ENCODE data around the gene GLB1L.
"Not testable (repeated sequence)": the region's sequence is repeated elsewhere in the genome, so short reads cannot be mapped to it uniquely, and the experiment has no call there.

Gene GLB1L

DNA sequence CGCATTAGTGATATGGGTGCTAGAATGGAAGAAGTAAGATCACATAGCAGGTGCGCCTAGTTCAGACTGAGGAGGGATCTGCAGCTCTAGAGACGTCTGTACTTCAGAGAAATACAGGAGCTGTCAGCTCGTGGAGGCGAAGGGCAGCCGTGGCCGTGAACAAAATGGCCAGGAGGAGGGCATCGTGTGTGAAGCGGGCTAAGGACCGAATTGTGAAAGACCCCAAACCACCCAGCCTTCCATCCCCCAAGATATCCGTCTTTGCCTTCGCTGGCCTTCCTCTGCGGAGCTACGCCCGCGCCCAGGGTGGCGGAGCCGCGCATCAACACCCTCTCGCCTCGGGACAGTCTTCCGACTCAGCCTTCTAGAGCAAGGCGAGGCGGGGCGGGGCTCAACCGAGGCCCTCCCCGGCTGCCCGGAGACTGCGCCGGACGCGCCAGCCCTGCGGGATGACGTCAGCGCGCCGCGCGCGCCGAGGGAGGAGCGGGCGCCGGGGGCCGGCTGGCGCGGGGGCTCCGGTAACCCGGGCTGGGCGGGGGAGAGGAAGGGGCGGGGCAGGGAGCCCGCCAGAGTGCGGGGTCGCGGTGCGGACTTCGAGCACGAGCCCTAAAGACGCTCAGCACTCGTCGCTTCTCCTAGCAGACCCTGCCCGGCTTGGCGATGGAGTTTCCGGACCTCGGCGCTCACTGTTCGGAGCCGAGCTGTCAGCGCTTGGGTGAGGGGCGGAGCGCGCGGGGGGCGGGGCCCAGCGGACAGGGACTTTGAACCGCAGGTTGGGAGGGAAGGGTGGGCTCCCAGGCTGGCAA, 38.7 kb downstream of the GLB1L start, which contains the start of gene ZFAND2B:
Gene ZFAND2B, plus strand, starts transcription at position 455 of the 806 bp plus-strand sequence. Its CDS starts 206 bp downstream, at position 661.
- H3K27ac ChIP-seq = peak within 1 kb of the TSS; percentile 93
- H3K4me3 ChIP-seq = peak within 1 kb of the TSS; percentile 96
- DNase-seq (ENCODE audit: low read depth, low spot score) = no peak
- TF ChIP-seq POLR2AphosphoS5 (IDR thresholded peaks at IDR 0.05; ENCODE audit: borderline replicate concordance, low read depth, low read length) (peak; percentile 98), EZH2 (IDR thresholded peaks at IDR 0.05) (no peak)
- H3K36me3 ChIP-seq (ENCODE audit: insufficient read depth, low read length) = peaks cover 34% of the 10 kb centered on the region
- H3K9ac ChIP-seq (ENCODE audit: insufficient read length) = peak within 1 kb of the TSS; percentile 91
- no peaks in the 10 kb centered on the region for H3K9me3 ChIP-seq (ENCODE audit: low read depth, low read length)

DNA sequence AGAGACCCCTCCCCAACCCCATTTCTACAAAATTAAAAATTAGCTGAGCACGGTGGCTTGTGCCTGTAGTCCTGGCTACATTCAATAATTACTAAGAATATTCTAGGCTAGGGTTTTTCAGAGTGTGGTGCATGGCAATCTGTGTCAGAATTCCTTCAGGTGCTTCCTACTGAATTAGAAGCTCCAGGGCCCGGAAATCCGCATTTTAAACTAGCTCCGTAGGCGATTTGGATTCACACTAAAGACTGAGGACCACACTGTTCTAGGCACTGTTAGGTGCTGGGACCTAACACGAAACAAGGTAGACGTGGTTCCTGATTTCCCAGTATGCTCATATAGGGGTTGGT, 39.3 kb downstream of the GLB1L start:
- DNase-seq (ENCODE audit: low read depth, low spot score) = no peak
- Histone ChIP-seq H3K36me3 (ENCODE audit: insufficient read depth, low read length) (peaks cover 29% of the 10 kb centered on the region), H3K9me3 (ENCODE audit: low read depth, low read length) (no peaks in the 10 kb centered on the region), H3K9ac (ENCODE audit: insufficient read length) (peak overlapping the region; percentile 91), H3K27ac (peak overlapping the region; percentile 87), H3K4me3 (peak overlapping the region; percentile 96)
- TF ChIP-seq FOXP2 (optimal IDR thresholded peaks at IDR 0.05; ENCODE audit: control extremely low read depth, extremely low read length, insufficient read depth) = no peak
- no peak for TF ChIP-seq EZH2 (IDR thresholded peaks at IDR 0.05)
- no peak for TF ChIP-seq POLR2AphosphoS5 (IDR thresholded peaks at IDR 0.05; ENCODE audit: borderline replicate concordance, low read depth, low read length)

DNA sequence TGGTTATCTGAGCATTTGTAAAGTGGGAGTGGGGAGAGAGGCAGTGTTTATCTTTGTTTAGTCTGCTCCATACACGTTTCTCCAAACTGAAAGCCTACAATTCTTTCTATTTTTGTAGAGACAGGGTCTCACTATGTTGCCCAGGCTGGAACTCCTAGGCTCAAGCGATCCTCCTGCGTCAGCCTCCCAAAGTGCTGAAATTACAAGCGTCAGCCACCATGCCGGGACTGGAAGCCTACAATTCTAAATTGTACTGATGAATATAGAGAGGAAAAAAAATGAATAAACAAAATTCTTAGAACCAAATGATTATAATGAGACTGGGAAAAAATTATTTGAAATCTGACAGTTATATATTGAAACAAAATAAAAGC, 40.1 kb downstream of the GLB1L start:
- Histone ChIP-seq H3K36me3 (ENCODE audit: insufficient read depth, low read length) (peaks cover 21% of the 10 kb centered on the region), H3K4me3 (no peak overlapping the region), H3K9me3 (ENCODE audit: low read depth, low read length) (no peaks in the 10 kb centered on the region), H3K9ac (ENCODE audit: insufficient read length) (no peak overlapping the region), H3K27ac (no peak overlapping the region)
- TF ChIP-seq FOXP2 (optimal IDR thresholded peaks at IDR 0.05; ENCODE audit: control extremely low read depth, extremely low read length, insufficient read depth) (no peak), EZH2 (IDR thresholded peaks at IDR 0.05) (no peak), POLR2AphosphoS5 (IDR thresholded peaks at IDR 0.05; ENCODE audit: borderline replicate concordance, low read depth, low read length) (no peak)
- DNase-seq (ENCODE audit: low read depth, low spot score) = no peak

DNA sequence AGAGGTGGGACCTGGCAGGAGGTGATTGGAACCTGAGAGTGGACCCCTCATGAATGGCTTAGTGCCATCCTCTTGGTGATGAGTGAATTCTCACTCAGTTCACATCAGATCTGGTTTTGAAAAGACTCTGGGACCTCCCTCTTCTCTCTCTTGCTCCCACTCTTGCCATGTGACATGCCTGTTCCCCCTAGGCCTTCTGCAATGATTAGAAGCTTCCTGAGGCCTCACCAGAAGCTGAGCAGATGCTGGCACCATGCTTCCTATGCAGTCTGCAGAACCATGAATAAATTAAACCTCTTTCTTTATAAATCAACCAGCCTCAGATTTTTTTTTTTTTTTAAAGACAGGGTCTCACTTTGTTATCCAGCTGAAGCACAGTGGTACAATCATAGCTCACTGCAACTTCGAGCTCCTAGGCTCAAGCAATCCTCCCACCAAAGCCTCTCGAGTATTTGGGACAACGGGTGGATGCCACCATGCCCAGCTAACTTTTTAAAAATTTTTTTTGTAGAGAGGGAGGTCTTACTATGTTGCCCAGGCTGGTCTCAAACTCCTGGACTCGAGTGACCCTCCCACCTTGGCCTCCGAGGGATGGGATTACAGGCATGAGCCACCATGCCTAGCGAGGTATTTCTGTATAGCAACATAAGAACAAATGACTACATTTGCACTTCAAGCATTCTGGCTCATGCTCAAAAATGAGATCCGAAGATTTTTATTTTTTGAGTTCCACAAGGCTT, 40.6 kb downstream of the GLB1L start:
- Histone ChIP-seq H3K9ac (ENCODE audit: insufficient read length) (no peak overlapping the region), H3K36me3 (ENCODE audit: insufficient read depth, low read length) (peaks cover 15% of the 10 kb centered on the region), H3K27ac (no peak overlapping the region), H3K9me3 (ENCODE audit: low read depth, low read length) (no peaks in the 10 kb centered on the region), H3K4me3 (no peak overlapping the region)
- TF ChIP-seq POLR2AphosphoS5 (IDR thresholded peaks at IDR 0.05; ENCODE audit: borderline replicate concordance, low read depth, low read length) = no peak
- DNase-seq (ENCODE audit: low read depth, low spot score) = no peak

DNA sequence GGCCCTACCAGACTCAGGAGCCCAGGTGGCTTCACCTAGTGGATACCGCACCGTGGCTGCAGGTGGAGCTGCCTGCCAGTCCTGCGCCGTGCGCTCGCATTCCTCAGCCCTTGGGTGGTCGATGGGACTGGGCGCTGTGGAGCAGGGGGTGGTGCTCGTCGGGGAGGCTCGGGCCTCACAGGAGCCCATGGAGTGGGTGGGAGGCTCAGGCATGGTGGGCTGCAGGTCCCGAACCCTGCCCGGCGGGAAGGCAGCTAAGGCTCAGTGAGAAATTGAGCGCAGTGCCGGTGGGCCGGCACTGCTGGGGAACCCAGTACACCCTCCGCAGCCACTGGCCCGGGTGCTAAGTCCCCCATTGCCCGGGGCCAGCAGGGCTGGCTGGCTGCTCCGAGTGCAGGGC, 43.9 kb downstream of the GLB1L start:
- H3K4me3 ChIP-seq; DNase-seq (ENCODE audit: low read depth, low spot score); H3K9ac ChIP-seq (ENCODE audit: insufficient read length); H3K9me3 ChIP-seq (ENCODE audit: low read depth, low read length); H3K27ac ChIP-seq; H3K36me3 ChIP-seq (ENCODE audit: insufficient read depth, low read length): not testable (repeated sequence)

DNA sequence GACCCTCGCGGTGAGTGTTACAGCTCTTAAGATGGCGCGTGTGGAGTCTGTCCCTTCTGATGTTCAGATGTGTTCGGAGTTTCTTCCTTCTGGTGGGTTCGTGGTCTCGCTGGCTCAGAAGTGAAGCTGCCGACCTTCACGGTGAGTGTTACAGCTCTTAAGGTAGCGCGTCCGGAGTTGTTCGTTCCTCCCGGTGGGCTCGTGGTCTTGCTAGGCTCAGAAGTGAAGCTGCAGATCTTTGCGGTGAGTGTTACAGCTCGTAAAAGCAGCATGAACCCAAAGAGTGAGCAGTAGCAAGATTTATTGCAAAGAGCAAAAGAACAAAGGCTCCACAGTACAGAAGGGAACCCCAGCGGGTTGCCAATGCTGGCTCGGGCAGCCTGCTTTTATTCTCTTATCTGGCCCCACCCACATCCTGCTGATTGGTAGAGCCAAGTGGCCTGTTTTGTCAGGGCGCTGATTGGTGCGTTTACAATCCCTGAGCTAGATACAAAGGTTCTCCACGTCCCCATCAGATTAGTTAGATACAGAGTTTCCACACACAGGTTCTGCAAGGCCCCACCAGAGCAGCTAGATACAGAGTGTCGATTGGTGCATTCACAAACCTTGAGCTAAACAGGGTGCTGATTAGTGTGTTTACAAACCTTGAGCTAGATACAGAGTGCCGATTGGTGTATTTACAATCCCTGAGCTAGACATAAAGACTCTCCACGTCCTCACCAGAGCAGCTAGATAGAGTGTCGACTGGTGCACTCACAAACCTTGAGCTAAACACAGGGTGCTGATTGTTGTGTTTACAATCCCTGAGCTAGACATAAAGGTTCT, 44.5 kb downstream of the GLB1L start:
- not testable (repeated sequence) for DNase-seq (ENCODE audit: low read depth, low spot score); H3K9ac ChIP-seq (ENCODE audit: insufficient read length); H3K4me3 ChIP-seq

DNA sequence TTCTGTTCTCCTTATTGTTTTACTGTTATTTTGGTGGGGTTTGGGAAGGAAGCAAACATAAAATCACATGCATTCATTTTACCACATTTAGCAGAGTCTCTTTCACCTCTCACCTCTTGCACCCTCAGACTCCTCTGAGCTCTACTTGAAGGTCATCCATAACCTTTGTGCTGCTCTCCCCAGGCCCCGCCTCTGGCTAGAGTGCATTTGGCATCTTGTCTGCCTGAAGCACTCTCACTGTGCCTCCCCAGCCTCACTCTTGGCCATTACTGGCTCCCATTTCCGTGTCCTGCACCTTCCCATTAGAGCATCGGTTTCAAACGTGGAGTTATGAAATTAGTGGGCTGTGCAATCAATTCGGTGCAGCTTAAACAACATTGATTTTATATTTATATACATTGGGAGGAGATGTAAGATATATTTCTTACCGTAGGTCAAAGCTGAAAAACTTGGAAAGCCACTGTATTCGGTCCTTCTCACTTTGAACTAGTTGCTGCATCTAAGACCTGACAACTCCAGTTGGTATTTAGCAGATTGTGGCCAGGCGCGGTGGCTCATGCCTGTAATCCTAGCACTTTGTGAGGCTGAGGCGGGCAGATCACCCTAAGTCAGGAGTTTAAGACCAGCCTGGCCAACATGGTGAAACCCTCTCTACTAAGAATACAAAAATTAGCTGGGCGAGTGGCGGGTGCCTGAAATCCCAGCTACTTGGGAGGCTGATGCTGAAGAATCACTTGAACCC, 45.6 kb downstream of the GLB1L start:
- DNase-seq (ENCODE audit: low read depth, low spot score) = no peak
- no peak for TF ChIP-seq EZH2 (IDR thresholded peaks at IDR 0.05)
- TF ChIP-seq FOXP2 (optimal IDR thresholded peaks at IDR 0.05; ENCODE audit: control extremely low read depth, extremely low read length, insufficient read depth) = no peak
- no peak overlapping the region for H3K4me3 ChIP-seq

More for the DNA sequence above, 44.5 kb downstream of the GLB1L start:
- peak; percentile 74 for TF ChIP-seq POLR2AphosphoS5 (IDR thresholded peaks at IDR 0.05; ENCODE audit: borderline replicate concordance, low read depth, low read length)
- H3K9me3 ChIP-seq (ENCODE audit: low read depth, low read length); H3K36me3 ChIP-seq (ENCODE audit: insufficient read depth, low read length): not testable (repeated sequence)
- H3K27ac ChIP-seq = peak overlapping the region; percentile 70; the same call in 1 of the 2 replicates

DNA sequence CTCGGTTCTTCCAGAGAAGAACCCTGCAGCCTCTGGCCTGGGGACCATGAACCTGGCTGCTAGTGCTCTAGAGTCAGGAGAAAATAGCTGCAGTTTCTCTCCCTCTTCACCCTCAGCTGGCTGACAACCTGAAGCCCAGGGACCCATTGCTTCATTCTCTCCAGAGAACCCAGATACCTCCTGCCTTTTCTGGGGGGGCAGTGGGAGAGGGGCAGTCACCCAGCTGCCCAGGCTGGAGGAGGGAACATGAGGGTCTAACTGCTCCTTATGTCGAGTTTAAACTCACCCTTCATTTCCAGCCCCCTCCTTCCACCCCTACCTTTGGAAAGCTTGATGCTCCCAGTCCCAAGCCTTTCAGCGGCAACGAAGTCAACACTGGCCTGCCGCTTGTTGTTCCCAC, 46.3 kb downstream of the GLB1L start:
- no peak overlapping the region for H3K9ac ChIP-seq (ENCODE audit: insufficient read length)
- no peak for DNase-seq (ENCODE audit: low read depth, low spot score)
- no peaks in the 10 kb centered on the region for H3K36me3 ChIP-seq (ENCODE audit: insufficient read depth, low read length)
- H3K4me3 ChIP-seq = no peak overlapping the region
- H3K9me3 ChIP-seq (ENCODE audit: low read depth, low read length) = no peaks in the 10 kb centered on the region
- no peak for TF ChIP-seq FOXP2 (optimal IDR thresholded peaks at IDR 0.05; ENCODE audit: control extremely low read depth, extremely low read length, insufficient read depth)
- TF ChIP-seq POLR2AphosphoS5 (IDR thresholded peaks at IDR 0.05; ENCODE audit: borderline replicate concordance, low read depth, low read length) = no peak
- TF ChIP-seq EZH2 (IDR thresholded peaks at IDR 0.05) = no peak
- H3K27ac ChIP-seq = no peak overlapping the region

More for the DNA sequence above, 45.6 kb downstream of the GLB1L start:
- H3K9me3 ChIP-seq (ENCODE audit: low read depth, low read length) = no peaks in the 10 kb centered on the region
- H3K27ac ChIP-seq = no peak overlapping the region
- H3K9ac ChIP-seq (ENCODE audit: insufficient read length) = no peak overlapping the region
- H3K36me3 ChIP-seq (ENCODE audit: insufficient read depth, low read length) = no peaks in the 10 kb centered on the region
